ENCODE data around the gene FAM193A.
"Not testable (repeated sequence)": the region's sequence is repeated elsewhere in the genome, so short reads cannot be mapped to it uniquely, and the experiment has no call there.

FAM193A gene

DNA sequence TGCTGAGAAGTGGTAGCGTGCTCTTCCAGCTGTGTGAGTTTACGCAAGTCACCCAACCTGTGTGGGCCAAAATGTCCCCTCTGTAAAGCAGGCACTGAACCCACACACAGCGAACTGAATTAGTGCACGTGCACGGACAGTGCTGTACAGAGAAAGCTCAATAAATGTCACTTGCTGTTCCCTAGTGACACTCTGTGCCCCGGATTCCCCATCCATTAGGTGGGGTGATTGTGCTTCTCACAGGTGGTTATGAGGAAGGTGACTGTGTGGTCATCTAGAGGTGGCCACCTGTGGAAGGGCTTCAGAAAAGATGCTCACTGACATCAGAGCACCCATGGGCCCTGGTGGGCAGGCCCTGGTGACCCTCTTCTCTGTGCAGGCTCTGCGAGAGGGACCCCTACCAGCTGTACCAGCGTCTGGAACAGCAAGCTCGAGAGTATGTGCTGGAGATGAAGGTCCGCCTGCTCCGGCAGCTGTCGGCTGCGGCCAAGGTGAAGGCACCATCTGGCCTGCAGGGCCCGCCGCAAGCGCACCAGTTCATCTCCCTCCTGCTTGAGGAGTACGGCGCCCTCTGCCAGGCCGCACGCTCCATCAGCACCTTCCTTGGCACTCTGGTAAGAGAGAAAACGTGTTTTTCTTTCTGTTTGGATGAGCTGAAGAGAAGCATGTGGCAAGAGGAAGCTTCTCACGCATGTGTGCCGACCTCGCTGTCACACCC is 94.3 kb downstream of the FAM193A start:
- TF ChIP-seq POLR2A (IDR thresholded peaks at IDR 0.05; ENCODE audit: low read depth, low read length) = no peak
- FAIRE-seq (no peak), DNase-seq (ENCODE audit: insufficient read length, low spot score) (no peak)

DNA sequence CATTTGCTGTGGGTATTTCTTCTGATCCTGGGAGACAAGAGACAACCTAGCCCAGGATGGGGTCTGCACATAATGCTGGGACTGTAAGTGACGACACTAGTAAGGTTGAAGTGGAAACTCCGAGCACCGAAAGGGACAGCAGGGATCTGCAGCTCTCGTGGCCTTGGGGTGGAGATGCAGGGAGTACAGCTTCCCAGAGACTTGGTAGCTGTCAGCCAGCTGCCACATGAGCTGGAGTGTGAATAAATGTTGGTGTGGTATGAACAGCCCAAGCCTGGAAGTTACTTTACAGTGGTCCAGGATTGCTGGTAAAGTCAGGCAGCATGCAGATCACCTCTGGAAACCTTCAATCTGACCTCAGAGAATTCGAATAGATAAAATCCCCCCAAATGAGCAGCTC is 97.6 kb downstream of the FAM193A start:
- TF ChIP-seq POLR2A (IDR thresholded peaks at IDR 0.05; ENCODE audit: low read depth, low read length) = no peak
- DNase-seq (ENCODE audit: insufficient read length, low spot score) (no peak), FAIRE-seq (no peak)

DNA sequence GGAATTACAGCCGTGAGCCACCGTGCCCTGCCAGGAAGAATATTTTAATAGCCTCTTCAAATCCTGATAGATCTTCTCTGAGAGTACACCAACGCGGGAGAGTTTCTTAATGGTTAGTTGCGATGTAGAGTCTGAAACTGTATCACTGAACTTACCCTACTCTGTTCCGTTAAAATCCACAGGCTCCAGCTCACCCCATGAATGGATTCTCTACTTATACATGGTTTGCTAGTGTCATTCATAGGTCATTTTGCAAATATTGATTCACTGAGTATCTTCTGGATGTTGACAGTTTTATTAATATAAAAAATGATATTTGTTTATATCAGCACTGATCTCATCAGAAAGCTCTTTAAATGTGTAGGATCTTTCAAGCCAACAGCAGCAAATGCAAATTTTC is 99.9 kb downstream of the FAM193A start:
- DNase-seq (ENCODE audit: insufficient read length, low spot score) = no peak
- no peak for FAIRE-seq
- TF ChIP-seq POLR2A (IDR thresholded peaks at IDR 0.05; ENCODE audit: low read depth, low read length) = no peak

DNA sequence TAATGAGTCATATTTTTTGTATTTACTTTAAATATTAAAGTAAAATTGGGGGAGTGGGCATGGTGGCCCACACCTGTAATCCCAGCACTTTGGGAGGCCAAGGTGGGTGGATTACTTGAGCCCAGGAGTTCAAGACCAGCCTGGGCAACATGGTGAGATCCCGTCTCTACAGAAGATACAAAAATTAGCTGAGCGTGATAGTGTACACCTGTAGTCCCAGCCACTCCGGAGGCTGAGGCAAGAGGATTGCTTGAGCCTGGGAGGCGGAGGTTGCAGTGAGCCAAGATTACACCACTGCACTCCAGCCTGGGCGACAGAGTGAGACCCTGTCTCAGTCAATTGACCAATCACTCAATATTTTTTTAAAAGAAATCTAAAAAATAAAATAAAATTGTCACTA is 100.5 kb downstream of the FAM193A start:
- DNase-seq (ENCODE audit: insufficient read length, low spot score); FAIRE-seq: not testable (repeated sequence)

DNA sequence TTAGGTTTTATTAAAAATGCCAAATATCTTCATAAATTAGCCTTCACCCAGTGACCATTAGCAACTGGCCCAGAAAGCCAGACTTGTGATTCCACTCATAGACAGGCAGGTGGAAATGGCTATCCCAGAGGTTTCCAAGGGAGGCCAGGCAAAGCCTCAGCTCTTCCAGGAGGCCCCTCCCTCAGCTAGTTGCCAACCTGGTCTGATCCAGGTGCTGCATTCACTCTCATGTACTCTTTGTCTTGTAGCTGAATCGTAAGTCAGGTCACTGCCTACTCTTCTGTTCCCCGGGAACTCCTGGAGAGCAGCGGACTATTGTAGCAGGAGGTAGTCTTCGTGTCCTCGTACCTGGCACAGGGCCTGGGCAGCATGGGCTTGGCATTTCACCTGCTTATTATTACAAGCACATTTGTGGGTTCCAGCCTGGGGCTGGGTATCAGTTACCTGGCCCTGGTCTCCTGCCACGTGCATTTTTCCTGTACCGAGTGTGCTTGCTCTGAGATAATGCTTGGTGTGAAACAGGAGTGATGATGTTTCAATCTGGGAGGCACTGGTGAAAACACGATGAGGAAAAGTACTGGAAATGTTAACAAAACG is 101.6 kb downstream of the FAM193A start:
- DNase-seq (ENCODE audit: insufficient read length, low spot score) = no peak
- no peak for FAIRE-seq
- TF ChIP-seq POLR2A (IDR thresholded peaks at IDR 0.05; ENCODE audit: low read depth, low read length) = no peak

DNA sequence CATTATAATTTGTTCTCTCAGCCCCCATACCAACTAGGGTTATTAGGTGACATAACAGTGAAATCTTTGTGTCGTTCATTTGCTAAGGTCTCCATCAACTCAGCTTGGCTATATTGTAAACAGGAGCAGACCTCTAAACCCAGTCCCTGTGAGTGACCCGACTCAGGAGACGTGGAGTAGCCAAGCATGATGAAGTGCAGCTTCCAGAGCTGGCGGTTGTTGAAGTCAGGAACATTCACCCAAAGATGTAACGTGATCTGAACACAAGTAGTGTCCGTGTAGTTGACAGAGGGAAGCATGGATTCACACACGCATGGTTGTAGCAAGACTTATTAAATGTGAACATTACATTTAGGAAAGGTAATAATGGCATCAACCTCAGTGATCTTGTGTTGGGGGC is 102.3 kb downstream of the FAM193A start:
- DNase-seq (ENCODE audit: insufficient read length, low spot score) (no peak), FAIRE-seq (no peak)
- TF ChIP-seq POLR2A (IDR thresholded peaks at IDR 0.05; ENCODE audit: low read depth, low read length) = no peak

DNA sequence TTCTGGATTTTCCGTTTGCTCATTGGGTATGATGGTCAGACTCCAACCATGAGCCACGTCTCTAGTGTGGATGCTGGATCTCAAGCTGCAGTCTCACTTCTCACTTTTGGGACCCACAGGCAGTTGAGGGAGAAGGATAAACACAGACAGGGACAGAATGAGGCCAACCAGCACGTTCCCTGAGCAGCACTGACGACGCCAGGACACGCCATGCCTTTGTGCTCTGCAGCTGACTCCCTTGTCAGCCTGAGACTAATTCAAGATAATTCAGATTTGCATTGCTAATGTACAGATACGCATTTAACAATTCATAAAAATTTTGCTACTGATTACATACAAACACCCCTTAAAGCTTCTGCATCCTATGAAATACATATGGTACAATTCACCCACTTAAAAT is 106.5 kb downstream of the FAM193A start:
- no peak for FAIRE-seq
- DNase-seq (ENCODE audit: insufficient read length, low spot score) = no peak
- no peak for TF ChIP-seq POLR2A (IDR thresholded peaks at IDR 0.05; ENCODE audit: low read depth, low read length)

DNA sequence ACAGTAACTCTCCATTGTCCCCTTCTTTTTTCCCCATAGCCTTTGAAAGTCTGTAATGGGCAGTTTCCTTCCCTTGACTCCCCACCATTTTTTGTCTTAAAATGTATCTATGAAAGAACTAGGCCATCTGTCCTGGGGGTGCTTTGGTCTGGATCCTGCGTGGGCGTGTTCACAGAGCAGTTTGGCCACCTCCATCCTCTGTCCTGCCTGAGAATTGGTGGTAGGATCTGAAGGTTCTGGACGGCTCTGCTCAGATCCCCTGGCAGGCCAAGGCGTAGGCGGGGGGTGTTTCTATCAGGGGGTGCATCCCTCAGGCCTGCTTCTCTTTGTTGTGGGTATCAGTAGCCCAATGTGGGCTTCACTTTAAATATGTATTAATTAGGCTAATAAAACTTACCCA is 107.1 kb downstream of the FAM193A start:
- TF ChIP-seq POLR2A (IDR thresholded peaks at IDR 0.05; ENCODE audit: low read depth, low read length) = no peak
- no peak for FAIRE-seq
- no peak for DNase-seq (ENCODE audit: insufficient read length, low spot score)

DNA sequence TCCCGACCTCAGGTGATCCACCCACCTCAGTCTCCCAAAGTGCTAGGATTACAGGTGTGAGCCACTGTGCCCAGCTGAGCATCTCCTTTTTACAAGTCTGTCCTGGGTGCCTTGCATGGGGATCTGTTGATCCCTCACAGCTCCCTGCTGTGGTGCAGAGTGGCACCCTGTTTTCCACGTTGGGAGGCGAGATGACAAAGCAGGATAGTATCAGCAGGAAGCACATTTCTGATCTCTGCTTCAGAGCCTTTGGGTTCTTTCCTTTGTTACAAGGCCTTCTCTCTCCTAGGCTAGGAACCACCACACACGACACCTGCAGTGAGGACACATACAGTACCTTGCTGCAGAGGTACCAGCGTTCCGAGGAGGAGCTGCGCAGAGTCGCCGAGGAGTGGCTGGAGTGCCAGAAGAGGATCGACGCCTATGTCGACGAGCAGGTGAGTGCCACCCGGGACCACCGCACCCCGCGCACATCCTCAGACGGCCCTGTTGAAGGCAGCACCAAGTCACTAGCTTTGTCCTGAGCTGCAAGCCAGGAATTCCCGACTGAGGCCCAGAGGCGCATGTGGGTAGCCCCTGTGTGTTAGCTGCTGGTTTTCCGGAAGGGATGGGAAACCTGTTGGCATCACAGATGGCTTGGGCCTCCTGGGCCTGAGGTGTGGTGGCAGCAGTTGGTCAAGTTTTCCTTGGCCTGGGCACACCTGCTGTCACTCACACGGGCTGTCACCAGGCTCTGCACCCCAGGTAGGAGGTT is 110.1 kb downstream of the FAM193A start:
- no peak for FAIRE-seq
- TF ChIP-seq POLR2A (IDR thresholded peaks at IDR 0.05; ENCODE audit: low read depth, low read length) = no peak

DNA sequence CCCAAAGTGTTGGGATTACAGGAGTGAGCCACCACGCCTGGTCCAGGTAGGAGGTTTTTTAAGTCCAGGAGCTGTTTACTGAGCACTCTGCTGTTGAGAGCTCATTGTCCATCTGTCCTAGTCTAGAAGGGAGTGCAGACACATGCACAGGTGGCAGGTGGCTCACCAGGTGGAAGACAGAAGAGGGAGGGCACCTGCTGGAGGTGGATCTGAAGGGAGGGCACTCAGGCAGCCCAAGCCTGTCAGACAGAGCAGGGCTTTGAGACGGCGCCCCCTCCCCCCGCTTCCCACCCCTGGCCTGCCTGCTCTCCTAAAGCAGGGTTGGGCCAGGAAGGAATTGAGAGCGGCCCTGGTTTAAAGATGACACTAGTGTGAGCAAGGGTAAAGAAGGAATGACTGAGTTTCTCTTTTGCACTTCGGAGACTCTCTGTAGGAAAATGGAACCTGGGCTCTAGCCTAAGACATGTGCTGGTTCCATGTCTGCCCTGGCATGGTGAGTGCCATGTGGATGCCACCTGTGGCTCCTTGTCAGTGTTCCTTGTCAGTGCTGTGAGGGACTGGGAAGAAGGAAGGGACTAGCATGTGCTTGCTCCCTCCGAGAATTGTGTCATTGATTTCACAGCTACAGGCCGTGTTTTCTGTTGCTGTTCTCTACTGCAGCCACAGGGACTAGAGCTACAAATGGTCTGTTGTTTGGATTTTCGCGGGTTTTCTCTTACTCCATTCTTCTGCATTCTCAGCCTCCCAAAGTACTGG is 111.1 kb downstream of the FAM193A start:
- TF ChIP-seq POLR2A (IDR thresholded peaks at IDR 0.05; ENCODE audit: low read depth, low read length) = no peak
- FAIRE-seq (no peak), DNase-seq (ENCODE audit: insufficient read length, low spot score) (no peak)

More for the DNA sequence above, 110.1 kb downstream of the FAM193A start:
- no peak for DNase-seq (ENCODE audit: insufficient read length, low spot score)

DNA sequence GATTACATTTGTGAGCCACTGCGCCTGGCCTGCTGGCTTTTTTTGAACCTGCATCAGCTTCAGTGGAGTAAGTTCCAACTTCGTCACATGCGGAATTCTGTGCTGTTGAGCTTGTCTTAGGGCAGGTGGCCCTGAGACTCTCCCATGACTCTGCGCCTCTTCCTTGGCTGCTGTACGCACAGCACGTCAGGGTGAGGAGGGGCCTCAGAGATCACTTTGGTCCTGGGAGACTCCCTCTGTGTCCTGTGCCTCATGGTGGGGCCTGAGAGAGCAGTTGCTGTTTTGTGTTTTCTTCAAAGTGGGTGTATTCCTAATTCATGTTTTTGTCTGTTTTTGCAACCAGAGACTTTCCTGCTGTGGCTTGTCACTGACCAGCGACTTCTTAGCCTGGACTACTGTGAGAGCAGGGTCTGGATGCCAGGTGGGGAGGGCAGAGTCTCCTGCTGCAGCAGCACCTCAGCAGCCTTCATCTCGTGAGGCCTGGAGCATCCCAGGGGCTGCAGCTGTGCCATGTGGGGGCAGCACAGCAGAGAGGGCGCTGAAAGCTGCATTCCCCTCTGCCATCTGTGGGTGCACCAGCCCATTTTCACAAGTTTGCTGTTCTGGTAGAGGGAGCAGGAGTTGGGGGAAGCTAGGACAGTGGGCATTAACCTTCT is 111.8 kb downstream of the FAM193A start:
- TF ChIP-seq POLR2A (IDR thresholded peaks at IDR 0.05; ENCODE audit: low read depth, low read length) = no peak
- FAIRE-seq = no peak
- DNase-seq (ENCODE audit: insufficient read length, low spot score) = no peak

DNA sequence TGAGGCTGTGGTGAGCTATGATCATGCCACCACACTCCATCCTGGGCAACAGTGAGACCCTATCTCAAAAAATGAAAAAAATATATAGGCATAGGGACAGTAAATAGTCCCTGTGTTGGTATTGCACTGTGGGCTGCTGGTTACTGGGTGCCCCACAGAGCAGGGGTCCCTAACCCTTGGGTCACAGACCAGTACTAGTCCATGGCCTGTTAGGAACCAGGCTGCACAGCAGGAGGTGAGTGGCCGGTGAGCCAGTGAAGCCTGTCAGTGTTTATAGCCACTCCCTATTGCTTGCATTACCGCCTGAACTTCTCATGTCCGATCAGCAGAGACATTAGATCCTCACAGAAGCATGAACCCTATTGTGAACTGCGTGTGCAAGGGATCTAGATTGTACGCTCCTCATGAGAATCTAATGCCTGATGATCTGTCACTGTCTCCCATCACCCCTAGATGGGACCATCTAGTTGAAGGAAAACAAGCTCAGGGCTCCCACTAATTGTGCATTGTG is 113.2 kb downstream of the FAM193A start:
- no peak for FAIRE-seq
- DNase-seq (ENCODE audit: insufficient read length, low spot score) = no peak
- TF ChIP-seq POLR2A (IDR thresholded peaks at IDR 0.05; ENCODE audit: low read depth, low read length) = no peak

DNA sequence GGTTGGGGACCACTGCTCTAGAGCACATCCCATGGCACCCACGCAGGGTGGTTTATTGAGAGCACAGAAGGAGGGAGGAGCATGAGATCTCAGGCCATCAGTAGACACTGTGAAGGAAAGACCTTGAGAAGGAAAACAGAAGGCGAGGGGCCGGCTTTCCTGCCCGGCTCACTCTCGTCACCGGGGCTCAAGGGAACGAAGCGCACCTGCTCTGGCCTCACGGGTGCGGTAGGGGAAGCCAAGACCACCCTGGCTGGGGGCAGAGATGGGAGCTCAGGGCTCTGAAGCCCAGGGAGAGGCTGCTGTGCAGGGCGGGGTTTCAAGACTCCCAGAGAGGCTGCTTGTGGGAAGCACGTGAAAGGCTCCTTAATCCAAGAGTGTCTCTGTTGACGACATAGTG is 113.8 kb downstream of the FAM193A start:
- no peak for FAIRE-seq
- DNase-seq (ENCODE audit: insufficient read length, low spot score) = no peak
- TF ChIP-seq POLR2A (IDR thresholded peaks at IDR 0.05; ENCODE audit: low read depth, low read length) = no peak

Data from H54 (cell line).